ENCODE data around the gene BIN1.

DNA sequence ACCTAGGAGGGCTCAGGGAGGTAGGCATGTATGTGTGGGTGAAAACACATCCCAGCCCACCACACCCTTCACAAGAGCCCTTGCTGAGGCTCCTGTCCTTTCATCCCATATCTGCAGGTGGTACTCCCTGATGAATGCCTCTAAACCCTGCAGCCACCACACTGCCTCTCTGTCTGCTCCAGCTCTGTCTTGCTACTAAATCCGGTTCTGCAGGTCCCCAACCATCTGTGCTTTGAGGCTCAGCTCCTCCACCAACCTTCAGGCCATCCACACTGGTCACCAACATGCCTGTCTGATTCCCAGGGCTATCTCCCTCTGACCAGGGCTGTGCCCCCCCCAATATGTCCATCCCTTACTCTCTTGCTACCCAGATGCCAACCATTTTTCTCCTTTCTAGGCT, 92.7 kb downstream of the BIN1 start:
- TF ChIP-seq, protein P1, sequence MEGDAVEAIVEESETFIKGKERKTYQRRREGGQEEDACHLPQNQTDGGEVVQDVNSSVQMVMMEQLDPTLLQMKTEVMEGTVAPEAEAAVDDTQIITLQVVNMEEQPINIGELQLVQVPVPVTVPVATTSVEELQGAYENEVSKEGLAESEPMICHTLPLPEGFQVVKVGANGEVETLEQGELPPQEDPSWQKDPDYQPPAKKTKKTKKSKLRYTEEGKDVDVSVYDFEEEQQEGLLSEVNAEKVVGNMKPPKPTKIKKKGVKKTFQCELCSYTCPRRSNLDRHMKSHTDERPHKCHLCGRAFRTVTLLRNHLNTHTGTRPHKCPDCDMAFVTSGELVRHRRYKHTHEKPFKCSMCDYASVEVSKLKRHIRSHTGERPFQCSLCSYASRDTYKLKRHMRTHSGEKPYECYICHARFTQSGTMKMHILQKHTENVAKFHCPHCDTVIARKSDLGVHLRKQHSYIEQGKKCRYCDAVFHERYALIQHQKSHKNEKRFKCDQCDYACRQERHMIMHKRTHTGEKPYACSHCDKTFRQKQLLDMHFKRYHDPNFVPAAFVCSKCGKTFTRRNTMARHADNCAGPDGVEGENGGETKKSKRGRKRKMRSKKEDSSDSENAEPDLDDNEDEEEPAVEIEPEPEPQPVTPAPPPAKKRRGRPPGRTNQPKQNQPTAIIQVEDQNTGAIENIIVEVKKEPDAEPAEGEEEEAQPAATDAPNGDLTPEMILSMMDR (conservative IDR thresholded peaks at IDR 0.05; ENCODE audit: low read depth, low read length) = no peak
- TF ChIP-seq EZH2phosphoT487 (IDR thresholded peaks at IDR 0.05; ENCODE audit: borderline replicate concordance, low read length) = no peak
- no peak for TF ChIP-seq EZH2 (IDR thresholded peaks at IDR 0.05; ENCODE audit: low read length, unreplicated experiment)
